ENCODE results near the gene TTLL6.

DNA sequence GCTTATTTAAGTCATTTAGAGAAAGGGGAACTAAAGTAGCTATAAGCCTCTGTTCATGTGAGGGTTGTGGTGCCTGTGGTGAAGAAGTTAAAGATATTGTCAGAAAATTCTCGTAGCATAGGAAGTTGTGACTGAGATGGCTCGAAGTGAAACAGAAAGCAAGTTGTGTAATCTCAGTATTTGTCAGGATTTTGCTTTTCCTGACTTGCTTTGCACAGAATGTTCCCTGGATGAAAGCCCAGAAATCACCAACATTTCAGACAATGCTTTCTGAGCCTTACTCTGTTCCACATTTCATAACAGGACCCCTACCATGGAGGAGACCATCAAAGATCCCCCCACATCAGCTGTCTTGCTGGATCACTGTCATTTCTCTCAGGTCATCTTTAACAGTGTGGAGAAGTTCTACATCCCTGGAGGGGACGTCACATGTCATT is 24.4 kb upstream of the TTLL6 start:
- TF ChIP-seq, protein P1, sequence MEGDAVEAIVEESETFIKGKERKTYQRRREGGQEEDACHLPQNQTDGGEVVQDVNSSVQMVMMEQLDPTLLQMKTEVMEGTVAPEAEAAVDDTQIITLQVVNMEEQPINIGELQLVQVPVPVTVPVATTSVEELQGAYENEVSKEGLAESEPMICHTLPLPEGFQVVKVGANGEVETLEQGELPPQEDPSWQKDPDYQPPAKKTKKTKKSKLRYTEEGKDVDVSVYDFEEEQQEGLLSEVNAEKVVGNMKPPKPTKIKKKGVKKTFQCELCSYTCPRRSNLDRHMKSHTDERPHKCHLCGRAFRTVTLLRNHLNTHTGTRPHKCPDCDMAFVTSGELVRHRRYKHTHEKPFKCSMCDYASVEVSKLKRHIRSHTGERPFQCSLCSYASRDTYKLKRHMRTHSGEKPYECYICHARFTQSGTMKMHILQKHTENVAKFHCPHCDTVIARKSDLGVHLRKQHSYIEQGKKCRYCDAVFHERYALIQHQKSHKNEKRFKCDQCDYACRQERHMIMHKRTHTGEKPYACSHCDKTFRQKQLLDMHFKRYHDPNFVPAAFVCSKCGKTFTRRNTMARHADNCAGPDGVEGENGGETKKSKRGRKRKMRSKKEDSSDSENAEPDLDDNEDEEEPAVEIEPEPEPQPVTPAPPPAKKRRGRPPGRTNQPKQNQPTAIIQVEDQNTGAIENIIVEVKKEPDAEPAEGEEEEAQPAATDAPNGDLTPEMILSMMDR (IDR thresholded peaks at IDR 0.05): no peak
- no peak for TF ChIP-seq POLR2A (IDR thresholded peaks at IDR 0.05)

All from testis (tissue), 2 donors.